NCI-H1092 treated with DMSO at 0.1 percent for 48 hours (cell line): ENCODE measurements around the gene ATP5IF1.

ENCODE experiments used
- DNase-seq: peaks from one replicate; lab custom pipeline; 2025; lab: John Stamatoyannopoulos, UW

Gene ATP5IF1

GRCh38 chr1:28236656-28237322 lies 865 bp downstream of the ATP5IF1 start:
- DNase-seq, result peak; percentile 43

GRCh38 chr1:28239004-28239403 lies 3.1 kb downstream of the ATP5IF1 start:
- no peak for DNase-seq

DNA sequence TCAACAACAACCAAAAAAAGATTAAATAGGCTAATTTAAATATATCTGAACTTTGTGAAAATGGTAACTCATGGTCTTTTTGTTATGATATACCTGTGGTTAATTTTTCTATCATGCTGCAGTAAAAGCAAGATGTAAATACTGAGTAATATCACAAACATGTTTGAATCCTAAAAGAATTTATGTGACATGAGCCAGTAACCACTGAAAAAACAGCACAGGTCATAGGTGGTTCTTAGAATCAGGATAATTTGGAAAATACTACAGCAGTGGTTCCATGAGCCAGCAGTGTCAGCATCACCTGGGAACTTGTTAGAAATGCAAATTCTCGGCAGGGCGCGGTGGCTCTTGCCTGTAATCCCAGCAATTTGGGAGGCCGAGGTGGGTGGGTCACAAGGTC lies 4.1 kb downstream of the ATP5IF1 start:
- DNase-seq, result no peak

- DNase-seq, result no peak
Observed at GRCh38 chr1:28241638-28242241, 5.8 kb downstream of the ATP5IF1 start.

GRCh38 chr1:28243685-28244311 lies 7.9 kb downstream of the ATP5IF1 start:
- no peak for DNase-seq

GRCh38 chr1:28244549-28245251 lies 8.8 kb downstream of the ATP5IF1 start:
- no peak for DNase-seq

DNA sequence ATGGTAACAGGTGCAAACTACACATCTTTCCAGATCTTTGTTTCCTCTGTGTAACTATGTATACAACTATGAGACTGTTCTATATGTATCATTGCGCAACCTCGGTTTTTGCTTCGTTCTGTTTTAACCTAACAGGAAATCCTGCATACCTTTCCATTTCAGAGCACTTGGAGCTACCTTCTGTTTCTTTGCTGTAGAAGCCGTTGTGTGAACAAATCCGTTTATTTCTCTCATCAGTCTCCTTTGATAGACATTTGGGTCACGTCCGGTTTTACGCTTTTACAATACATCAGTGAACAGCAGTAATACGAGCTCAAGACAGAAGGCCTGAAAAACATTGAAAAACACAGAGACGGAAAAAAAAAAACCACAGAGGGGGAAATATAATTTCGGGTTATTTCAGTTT lies 10.5 kb downstream of the ATP5IF1 start:
- peak; percentile 54 for DNase-seq

GRCh38 chr1:28247612-28248272 lies 11.8 kb downstream of the ATP5IF1 start:
- DNase-seq, result no peak

DNA sequence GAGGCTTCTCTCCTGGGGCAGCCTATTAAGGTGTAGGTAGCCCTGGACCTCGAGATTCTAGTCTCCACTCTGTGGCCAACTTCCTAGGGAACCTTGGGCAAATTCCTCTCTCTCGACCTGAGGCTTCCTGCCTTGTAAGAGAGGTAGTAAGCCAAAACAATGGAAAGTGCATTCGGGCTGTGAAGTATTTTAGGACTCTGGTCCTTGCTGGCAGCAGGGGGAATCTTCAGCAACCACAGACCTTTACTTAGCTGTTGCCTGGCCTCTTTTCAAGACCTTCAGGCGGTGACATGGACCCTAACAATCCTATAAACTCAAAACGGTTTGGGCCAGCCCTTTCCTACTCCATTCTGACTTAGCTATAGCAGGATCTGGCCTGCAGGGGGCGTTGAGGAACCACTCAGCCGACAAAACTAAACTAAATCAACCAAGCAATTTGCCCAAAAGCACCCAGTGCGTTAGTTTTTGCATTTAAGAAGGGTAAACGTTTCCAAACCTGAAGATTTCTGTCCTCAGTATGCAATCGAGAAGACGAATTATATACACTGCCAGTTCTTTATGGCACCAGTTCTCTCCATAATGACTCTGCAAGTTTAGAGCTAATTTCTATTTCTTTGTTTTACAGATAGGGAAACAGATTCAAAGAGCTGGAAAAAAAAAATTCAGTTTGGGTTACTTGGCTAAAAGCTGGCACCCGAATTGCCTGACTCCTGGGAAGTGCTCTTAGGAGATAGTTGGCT lies 12.5 kb downstream of the ATP5IF1 start:
- DNase-seq, result peak; percentile 76

GRCh38 chr1:28249013-28249865 lies 13.3 kb downstream of the ATP5IF1 start:
- DNase-seq, result peak; percentile 13

DNA sequence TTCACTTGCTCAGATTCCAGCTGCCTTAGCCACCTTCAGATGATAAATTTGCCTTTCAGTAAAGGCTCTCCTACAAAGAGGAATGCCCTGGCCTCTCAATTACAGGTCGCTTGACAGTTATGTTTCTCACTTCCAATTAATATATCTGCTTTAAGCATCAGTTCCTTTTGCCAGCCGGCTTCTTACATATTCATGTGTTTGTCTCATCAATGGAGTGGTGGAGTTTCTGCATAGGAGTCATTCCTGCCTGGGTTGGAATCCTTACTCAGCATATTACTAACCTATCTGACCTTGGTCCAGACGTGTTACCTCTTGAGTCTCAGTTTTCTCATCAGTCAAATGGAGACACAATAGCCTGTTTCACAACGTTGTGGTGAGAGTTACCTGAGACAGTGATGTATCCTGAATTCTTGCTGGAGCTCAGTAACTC lies 14.0 kb downstream of the ATP5IF1 start:
- DNase-seq, result no peak

DNA sequence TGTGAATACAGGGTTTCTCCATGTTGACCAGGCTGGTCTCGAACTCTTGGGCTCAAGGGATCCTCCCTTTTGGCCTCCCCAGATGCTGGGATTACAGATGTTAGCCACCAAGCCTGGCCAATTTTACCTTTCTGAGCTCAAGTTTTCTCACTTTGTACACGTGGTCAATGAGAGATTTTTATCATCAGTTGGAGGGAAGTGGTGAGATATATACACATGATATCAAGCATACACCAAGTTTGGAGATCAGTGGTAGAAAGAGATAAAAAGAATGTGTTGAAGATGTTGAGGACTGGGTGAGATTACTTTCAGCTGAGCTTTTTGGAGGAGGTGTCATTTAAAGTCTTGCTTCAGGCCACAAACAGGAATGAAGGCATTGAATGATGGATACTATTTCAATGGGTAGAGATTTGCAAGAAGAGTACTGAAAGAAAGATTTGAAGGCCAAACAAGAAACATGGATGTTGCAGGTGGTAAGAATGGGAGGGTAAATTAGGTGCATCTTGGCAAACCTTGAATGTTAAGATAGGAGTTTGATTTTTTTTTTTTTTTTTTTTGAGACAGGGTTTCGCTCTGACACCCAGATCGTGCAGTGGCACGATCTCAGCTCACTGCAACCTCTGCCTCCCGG lies 20.4 kb downstream of the ATP5IF1 start:
- DNase-seq, result no peak

GRCh38 chr1:28257736-28258135 lies 21.8 kb downstream of the ATP5IF1 start:
- no peak for DNase-seq

DNA sequence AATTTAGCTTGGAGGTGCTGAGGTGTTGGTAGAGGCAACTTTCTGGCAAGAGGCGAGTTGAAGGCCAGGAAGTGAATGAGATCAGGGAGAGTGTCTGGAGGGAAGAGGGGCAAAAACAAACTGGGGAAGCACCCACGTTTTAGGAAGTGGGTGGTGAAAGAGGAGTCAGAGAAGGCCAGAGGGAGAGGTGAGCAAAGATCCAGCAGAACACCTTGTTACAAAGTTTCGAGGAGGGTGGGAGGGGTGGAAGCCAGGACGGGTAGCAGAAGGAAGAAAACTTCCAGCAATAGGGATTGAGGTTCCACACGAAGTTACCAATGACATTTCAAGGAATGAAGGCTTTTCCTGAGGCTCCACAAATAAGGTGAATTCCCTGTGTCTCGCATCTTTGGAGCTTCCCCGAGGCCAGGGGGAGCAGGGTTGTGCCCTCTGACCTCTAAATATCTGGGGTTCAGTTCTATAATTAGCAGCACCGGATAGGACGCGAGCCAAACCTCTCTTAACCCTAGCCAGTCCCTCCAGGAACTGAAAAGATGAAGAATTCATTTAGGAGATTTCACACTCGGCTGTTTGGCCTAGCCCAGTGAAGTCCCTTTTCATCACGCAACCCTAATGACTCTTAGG lies 22.8 kb downstream of the ATP5IF1 start:
- no peak for DNase-seq

GRCh38 chr1:28259252-28259933 lies 23.5 kb downstream of the ATP5IF1 start, which contains the start of gene SESN2:
Gene SESN2, plus strand, starts transcription at chr1:28259518. Its CDS starts 330 bp downstream, at chr1:28259848.
- peak; percentile 98 for DNase-seq

- DNase-seq, result peak; percentile 48
Observed at GRCh38 chr1:28259934-28260802, 24.2 kb downstream of the ATP5IF1 start.

DNA sequence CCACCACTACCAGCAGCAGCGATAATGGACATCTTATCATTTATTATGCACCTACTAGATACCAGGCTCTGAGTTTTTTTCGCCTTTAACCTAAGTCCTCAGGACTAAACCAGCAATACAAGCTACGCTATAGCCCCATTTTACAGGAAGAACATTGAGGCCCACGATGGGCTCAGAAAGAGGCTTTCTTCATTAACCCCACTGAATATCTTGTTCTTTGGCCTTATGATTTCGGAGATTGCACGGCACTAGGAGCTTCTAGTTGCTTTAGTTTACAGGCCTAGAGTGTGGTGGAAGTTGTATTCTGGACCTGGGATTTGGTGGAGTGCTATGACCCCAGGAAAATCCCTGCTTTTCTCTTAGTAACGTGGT lies 24.9 kb downstream of the ATP5IF1 start:
- DNase-seq, result no peak

- DNase-seq, result no peak
Observed at GRCh38 chr1:28264897-28265296, 29.0 kb downstream of the ATP5IF1 start.
